HG02610 (cell line): ENCODE data around the gene DPP6.

Source experiments
- ATAC-seq: cut with Tn5 transposase; IDR thresholded peaks from one replicate; pipeline ENCODE4 v1.9.1; 2021; ENCODE audit warnings: mild to moderate bottlenecking, moderate library complexity; ENCODE audit not compliant: unreplicated experiment

DPP6 gene

GRCh38 chr7:154509192-154509591 lies 457.0 kb downstream of the DPP6 start:
- ATAC-seq, result no peak

DNA sequence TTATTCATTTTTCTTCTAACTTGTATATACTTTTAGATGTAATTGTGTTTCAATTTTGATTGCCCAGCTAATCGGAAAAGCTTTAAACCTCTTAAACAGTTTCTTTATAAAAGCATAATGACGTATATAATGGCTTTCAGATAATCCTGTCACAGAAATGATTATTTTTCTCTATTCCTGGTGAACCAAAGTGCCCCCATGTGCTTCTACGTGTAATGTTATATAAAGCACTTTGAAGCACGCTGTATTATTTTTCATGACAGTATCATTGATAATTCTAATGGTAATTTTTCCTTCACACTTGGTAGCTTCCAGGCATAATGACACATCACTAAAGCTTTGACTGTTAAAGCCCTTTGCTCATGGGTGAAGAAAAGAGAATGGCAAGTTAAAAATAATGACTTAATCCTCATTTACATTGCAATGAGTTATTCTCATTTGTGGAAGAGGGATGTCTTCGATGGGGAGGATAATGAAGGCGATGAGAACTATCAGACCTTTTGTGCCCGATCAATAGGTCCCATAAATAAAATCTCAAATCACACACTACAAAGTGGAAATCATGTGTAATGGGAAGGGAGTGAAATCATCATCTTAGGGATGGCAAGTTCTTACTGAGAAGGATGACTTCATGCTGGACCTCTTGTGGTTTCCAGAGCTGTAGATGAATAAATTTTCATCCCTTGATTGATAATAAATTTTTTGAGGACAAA lies 460.1 kb downstream of the DPP6 start:
- ATAC-seq, result no peak

DNA sequence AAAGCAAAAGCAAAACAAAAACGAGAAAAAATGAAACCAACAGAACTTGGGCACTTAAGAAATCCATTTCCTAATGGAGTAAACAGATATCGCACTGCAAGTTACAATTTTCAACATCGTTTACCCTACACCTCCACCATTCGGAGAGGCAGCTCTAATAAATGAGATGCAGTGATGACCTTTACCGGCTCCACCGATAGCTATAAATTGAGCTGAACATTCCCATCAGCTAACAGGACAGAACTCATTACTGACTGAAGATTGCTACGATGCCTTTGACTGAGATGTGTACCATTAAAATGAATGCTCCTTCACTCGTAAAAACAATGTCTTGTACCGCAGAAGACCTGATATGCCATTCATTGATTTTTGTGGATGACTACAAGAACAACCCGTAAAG lies 465.6 kb downstream of the DPP6 start:
- ATAC-seq, result no peak

- no peak for ATAC-seq
Measured at GRCh38 chr7:154519229-154519628, 467.0 kb downstream of the DPP6 start.

DNA sequence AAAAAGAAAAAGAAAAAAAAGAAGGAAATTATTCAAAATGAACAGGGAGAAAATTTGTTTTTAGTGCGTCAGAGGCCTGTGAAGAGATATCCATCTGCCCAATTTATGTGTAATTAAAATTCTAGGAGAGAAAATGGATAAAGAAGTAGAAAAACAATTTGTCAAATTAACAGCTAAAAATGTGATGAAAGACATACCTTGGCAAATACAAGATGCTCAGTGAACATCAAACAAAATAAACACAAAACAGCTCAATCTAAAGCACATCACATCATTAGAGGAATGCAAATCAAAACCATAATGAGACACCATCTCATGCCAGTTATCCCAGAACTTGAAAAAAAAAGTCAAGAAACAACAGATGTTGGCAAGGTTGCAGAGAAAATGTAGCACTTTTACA lies 477.9 kb downstream of the DPP6 start:
- ATAC-seq, result no peak

DNA sequence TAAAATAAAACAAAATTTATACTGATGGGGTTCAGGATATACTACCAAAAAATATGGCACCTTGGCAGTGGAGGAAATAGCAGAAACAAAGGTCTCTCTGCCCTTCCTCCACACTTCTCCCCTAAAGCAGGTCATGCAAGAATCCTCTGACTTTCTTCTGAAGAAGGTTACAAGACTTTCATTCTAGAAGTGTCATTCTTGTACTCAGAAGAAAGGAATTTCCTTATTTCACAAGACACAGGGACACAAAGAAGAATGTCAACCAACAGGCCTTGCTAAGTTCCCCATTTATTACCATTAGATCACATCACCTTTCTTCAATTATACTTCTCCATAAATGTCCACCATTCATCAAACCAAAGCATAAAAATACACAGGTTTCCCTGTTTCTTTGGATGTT lies 480.6 kb downstream of the DPP6 start:
- no peak for ATAC-seq

DNA sequence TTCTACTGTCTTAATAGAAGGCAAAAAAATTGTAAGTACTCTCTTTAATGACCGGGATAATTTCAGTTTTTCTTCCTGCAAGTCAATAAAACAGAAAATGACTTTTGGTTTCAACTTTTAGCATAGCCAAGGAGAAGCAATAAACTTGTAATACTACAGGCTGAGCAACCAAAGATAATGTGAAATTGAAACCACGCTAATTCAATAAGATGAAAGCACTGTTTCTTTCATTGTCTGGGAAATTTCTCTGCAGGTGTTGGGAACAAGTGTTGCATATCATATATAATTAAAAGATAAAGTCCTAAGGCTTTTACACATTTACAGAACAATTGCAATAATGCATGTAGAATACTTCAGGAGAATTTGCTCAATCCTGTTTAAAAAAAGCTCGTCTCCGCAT lies 488.4 kb downstream of the DPP6 start:
- no peak for ATAC-seq

DNA sequence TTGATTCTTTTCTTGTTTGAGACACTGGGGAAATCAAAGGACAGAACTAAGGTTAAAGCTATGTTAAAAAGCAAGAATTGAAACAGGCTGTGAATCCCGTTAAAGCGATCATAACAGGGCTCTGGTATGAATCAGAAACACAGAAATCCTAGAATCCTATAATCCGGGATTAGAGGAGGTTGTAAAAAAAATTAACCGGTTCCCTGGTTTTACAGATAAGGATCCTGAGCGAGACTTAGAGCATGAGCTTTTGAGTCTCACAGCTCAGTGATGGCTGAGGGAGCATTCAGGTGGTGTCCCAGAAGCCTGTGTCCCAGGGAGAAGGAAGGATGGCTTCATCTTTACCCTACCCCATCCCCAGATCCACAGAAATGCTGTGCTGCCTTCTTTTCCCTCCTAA lies 489.4 kb downstream of the DPP6 start:
- ATAC-seq, result no peak

GRCh38 chr7:154546946-154547587 lies 494.9 kb downstream of the DPP6 start:
- no peak for ATAC-seq

DNA sequence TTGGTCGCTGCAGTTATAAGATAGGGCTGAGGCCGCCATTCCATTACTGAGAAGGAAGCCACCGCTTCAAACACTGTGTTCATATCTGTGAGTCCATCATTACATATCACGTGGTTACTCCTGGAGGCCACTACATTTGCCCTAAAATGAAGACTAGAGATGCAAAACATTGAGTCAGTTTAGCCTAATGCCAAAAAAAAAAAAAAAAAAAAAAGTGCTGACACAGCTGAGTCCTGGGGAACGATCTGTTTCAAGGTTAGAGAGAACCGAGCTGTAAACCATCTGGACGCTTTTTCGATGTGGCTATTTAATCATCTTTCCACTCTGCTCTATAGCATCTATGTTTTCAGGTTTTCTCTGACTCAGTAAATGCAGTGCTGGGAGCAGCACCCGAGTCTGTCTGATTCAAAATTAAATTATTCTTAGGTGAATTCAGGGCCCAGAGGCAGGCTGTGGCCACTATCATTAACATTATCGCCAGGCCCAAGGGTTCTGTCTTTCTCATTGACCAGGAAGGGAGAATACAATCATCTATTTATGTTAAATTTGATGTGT lies 501.6 kb downstream of the DPP6 start:
- ATAC-seq, result no peak

DNA sequence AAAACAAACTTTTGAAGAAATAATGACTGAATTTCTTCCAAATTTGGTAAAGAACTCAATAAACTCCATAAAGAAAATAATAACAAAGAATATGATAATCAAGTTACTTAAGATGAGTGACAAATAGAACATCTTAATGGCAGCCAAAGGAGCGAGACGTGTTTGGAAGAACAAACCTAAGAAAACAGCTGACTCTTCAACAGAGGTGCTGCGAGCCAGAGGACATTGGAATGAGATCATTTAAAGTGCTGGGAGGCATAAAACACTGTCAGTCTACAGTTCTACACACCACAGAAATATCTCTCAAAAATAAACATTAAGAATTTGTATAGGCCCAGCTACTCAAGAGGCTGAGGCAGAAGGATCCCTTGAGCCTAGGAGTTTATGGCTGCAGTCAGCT lies 507.3 kb downstream of the DPP6 start:
- ATAC-seq, result no peak

GRCh38 chr7:154564676-154565075 lies 512.5 kb downstream of the DPP6 start:
- ATAC-seq, result no peak

DNA sequence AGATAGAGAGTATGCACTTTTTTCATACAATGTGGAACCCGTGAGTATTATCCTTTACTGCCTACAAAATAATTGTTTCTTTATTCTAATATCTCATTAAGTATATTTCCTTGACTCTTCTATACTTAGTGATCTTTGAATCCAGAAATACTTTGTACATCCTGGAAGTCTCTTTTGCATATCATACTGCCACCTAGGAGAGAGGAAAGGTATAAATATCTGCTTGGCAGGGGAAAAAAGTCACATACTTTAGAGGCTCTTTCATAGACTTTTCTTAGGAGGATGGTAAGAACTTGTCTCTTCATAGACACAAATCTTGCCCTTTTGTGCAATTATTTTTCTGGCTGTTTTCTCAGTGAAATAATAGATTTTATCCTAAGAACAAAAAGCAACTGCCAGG lies 514.7 kb downstream of the DPP6 start:
- no peak for ATAC-seq

DNA sequence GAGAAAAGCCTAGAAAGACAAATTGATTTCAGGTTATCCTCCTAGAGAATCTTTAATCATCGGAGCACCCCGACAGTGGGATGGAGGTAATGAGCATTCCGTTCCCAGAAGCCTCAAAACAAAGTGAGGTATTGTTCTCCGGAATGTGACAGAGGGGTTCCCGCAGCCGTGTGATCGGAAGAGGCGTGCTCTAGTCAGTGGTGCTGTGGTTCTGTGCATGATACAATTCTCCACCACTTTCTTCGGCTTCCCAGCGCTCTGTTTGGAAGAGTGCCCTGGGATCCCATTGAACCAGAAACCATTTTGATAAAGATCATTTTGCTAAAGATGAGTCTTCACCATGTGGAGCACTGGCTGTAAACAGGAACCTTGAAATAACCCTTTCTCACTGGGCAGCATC lies 516.1 kb downstream of the DPP6 start:
- no peak for ATAC-seq

- no peak for ATAC-seq
Measured at GRCh38 chr7:154569916-154570315, 517.7 kb downstream of the DPP6 start.

DNA sequence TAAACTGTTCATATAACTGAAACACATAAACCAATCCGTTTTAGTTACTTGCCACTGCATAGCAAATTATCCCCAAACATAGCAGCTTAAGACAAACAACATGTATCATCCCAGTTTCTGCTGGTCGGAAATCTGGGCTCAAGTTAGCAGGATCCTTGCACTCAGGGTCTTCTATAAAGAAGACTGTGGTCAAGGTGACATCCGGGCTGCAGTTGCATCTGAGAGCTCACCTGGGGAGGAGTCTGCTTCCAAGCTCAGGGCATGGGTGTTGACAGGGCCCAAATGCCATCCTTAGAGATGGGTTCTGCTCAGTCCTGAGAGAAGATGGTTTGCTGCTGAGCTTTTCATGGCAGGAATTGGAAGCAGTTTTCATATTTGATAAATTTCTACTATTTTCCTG lies 519.6 kb downstream of the DPP6 start:
- ATAC-seq, result no peak

- no peak for ATAC-seq
Measured at GRCh38 chr7:154574235-154574634, 522.0 kb downstream of the DPP6 start.

GRCh38 chr7:154575497-154575896 lies 523.3 kb downstream of the DPP6 start:
- no peak for ATAC-seq

DNA sequence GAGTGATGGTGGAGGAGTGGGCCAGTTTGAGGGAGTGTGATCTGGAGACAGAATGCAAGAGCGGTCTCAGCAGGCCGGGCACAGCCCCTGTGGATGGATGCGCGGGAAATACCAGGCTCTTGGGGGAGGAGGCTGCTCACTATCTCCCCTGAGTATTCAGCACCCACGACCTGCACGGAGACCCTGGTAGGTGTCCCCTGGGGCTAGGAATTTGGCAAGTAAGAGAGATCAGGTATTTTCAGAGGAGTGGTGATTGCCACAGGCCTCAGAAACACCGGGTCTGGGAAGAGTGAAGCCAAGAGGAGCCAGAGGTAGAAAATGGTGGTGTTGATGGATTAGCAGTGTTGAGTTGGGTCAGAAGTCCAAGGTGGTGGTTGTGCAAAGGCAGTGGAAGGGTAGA lies 524.4 kb downstream of the DPP6 start:
- ATAC-seq, result no peak

GRCh38 chr7:154577141-154577873 lies 525.1 kb downstream of the DPP6 start:
- no peak for ATAC-seq

DNA sequence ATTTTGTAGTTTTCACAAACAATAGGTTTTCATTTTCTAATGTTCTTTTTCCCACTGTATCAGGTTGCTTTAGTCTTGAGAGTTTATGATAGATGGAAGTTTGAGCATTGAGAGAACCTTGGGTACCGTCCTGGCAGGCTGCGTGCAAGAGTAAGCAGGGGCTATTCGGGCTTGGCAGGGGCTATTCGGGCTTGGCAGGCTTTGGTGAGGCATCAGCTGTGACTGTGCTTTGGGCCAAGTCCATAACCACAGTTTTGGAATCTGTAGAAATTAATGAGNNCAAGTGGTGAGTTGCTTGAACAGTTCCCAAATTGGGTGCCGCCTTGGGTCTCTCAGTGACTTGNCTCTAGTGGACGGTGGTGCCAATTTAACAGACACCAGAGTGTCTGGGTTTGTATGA lies 526.1 kb downstream of the DPP6 start:
- no peak for ATAC-seq

- no peak for ATAC-seq
Measured at GRCh38 chr7:154579711-154580110, 527.5 kb downstream of the DPP6 start.
